Gastroesophageal sphincter (tissue), 3 donors: ENCODE results near the gene RASL10A.
"Not testable (repeated sequence)": the region's sequence is repeated elsewhere in the genome, so short reads cannot be mapped to it uniquely, and the experiment has no call there.

Experiments
- CTCF ChIP-seq, 4 experiments: fragments of 200-600 bp in 2 of 4; fragments of 450-650 bp in 2 of 4; sonication (generic) in 1 of 4; IDR thresholded peaks; one replicate each; pipeline ENCODE4 v1.5.1; 2017 to 2019; ENCODE audit warnings: antibody characterized with exemption in 4 of 4, mild to moderate bottlenecking in 2 of 4, moderate library complexity in 2 of 4
- EP300 ChIP-seq: sonication (generic); formaldehyde crosslinking; IDR thresholded peaks from one replicate; pipeline ENCODE4 v1.6.1; 2017; ENCODE audit warnings: antibody characterized with exemption, mild to moderate bottlenecking
- POLR2A ChIP-seq, 2 donors: fragments of 450-650 bp; IDR thresholded peaks; one replicate each; pipeline ENCODE4 v1.6.1; 2017; ENCODE audit warnings: antibody characterized with exemption in 2 of 2, mild to moderate bottlenecking in 2 of 2, moderate library complexity in 1 of 2
- POLR2AphosphoS5 ChIP-seq: sonication (generic); formaldehyde crosslinking; IDR thresholded peaks from one replicate; pipeline ENCODE4 v1.6.1; 2017; ENCODE audit warnings: antibody characterized with exemption

- TF ChIP-seq CTCF (IDR thresholded peaks at IDR 0.05); POLR2AphosphoS5; POLR2A (IDR thresholded peaks at IDR 0.05); EP300: not testable (repeated sequence)
Measured at GRCh38 chr22:29344889-29345288, 29.4 kb upstream of the RASL10A start.
